H1 (cell line): Measurements from ENCODE around the gene ZFYVE1. TPM values are rescaled to one million over a fixed set of nuclear protein-coding genes. Genes with fewer than 3 reads are reported as not detected.

Source experiments
- CTCF ChIA-PET: fragments of 300-600 bp; sonication (Branson Sonifier 250); formaldehyde crosslinking; loops from one replicate; lab custom pipeline; 2021; ENCODE audit not compliant: partially characterized antibody; lab: Charles Lee
- POLR2A ChIA-PET: fragments of 300-600 bp; sonication (Branson Sonifier 250); formaldehyde crosslinking; loops from one replicate; lab custom pipeline; 2021; ENCODE audit warnings: inconsistent platforms; ENCODE audit not compliant: partially characterized antibody; lab: Charles Lee
- DNase-seq, 2 experiments: peaks; one replicate each; pipeline versions ENCODE4 v3.0.0 to v3.0.0-alpha.2; 2010 to 2022; ENCODE audit warnings: low spot score in 2 of 2, low read depth in 1 of 2, mixed read lengths in 1 of 2
- FAIRE-seq: peaks from 2 replicates; lab custom pipeline; 2011; peaks lifted over from hg19 to GRCh38; lab: Jason Lieb, UNC
- H2AFZ ChIP-seq: 2 replicates; pipeline ENCODE4 v1.8.1; 2012; ENCODE audit warnings: low read length, inconsistent platforms
- H2AK5ac ChIP-seq: 2 replicates; pipeline ENCODE4 v1.6.1; 2013; ENCODE audit warnings: low read depth, low read length
- H2BK120ac ChIP-seq: replicated peaks from 2 replicates; pipeline ENCODE3; 2013; ENCODE audit warnings: low read depth, low read length, inconsistent platforms
- H2BK12ac ChIP-seq: 2 replicates; pipeline ENCODE4 v1.6.1; 2013; ENCODE audit warnings: low read depth, low read length
- H2BK15ac ChIP-seq: 2 replicates; pipeline ENCODE4 v1.6.1; 2013; ENCODE audit warnings: low read length
- H2BK20ac ChIP-seq: 2 replicates; pipeline ENCODE4 v1.6.1; 2013; ENCODE audit warnings: low read length
- H2BK5ac ChIP-seq: 2 replicates; pipeline ENCODE4 v1.6.1; 2013; ENCODE audit warnings: low read depth, low read length
- H3K14ac ChIP-seq: 2 replicates; pipeline ENCODE4 v1.6.1; 2013; ENCODE audit warnings: inconsistent platforms; ENCODE audit not compliant: insufficient read length
- H3K18ac ChIP-seq: 2 replicates; pipeline ENCODE4 v1.6.1; 2013; ENCODE audit warnings: low read length; ENCODE audit errors: extremely low read depth
- H3K23ac ChIP-seq: 2 replicates; pipeline ENCODE4 v1.6.1; 2013; ENCODE audit warnings: inconsistent platforms; ENCODE audit not compliant: insufficient read length
- H3K23me2 ChIP-seq: 2 replicates; pipeline ENCODE4 v1.6.1; 2013; ENCODE audit warnings: low read depth, low read length
- H3K27ac ChIP-seq: 2 replicates; pipeline ENCODE4 v1.6.1; 2011; ENCODE audit warnings: low read depth, low read length, inconsistent platforms
- H3K27me3 ChIP-seq, 4 experiments: replicated peaks in 1 of 4; 1 replicate in 1 of 4; 2 replicates in 3 of 4; pipeline versions ENCODE4 v1.6.1 to v1.8.1; 2011 to 2013; ENCODE audit warnings: low read length in 3 of 4, mild to moderate bottlenecking in 3 of 4, inconsistent platforms in 2 of 4, mixed read lengths in 2 of 4, moderate library complexity in 1 of 4; ENCODE audit not compliant: control insufficient read depth in 3 of 4, insufficient read depth in 3 of 4; ENCODE audit errors: extremely low read depth in 1 of 4
- H3K36me3 ChIP-seq, 4 experiments: 2 replicates each; pipeline versions ENCODE4 v1.6.1 to v1.8.1; 2011 to 2013; ENCODE audit warnings: mild to moderate bottlenecking in 4 of 4, low read length in 3 of 4, moderate library complexity in 2 of 4, control low read depth in 1 of 4, inconsistent platforms in 1 of 4; ENCODE audit not compliant: insufficient read depth in 4 of 4, control insufficient read depth in 2 of 4
- H3K4ac ChIP-seq: replicated peaks from 2 replicates; pipeline ENCODE3; 2013; ENCODE audit warnings: low read length, low read depth, mixed read lengths, inconsistent platforms; ENCODE audit not compliant: insufficient read length
- H3K4me1 ChIP-seq, 4 experiments: replicated peaks in 1 of 4; 1 replicate in 1 of 4; 2 replicates in 3 of 4; pipeline versions ENCODE4 v1.6.1 to v1.8.1; 2011 to 2013; ENCODE audit warnings: low read length in 3 of 4, inconsistent platforms in 2 of 4, mixed read lengths in 1 of 4; ENCODE audit not compliant: insufficient read depth in 4 of 4, control insufficient read depth in 3 of 4
- H3K4me2 ChIP-seq, 2 experiments: 2 replicates each; pipeline versions ENCODE4 v1.6.1 to v1.8.1; 2011 to 2013; ENCODE audit warnings: low read depth in 2 of 2, low read length in 2 of 2, control low read depth in 1 of 2, inconsistent platforms in 1 of 2, mild to moderate bottlenecking in 1 of 2; ENCODE audit not compliant: insufficient read depth in 1 of 2
- H3K4me3 ChIP-seq, 4 experiments: fragments of 200-600, 300-600 bp in 1 of 4; sonication (generic), shearing (Covaris generic), sonication (Bioruptor Twin) in 1 of 4; 2 replicates each; pipeline versions ENCODE4 v1.5.1 to v1.8.1; 2011 to 2016; ENCODE audit warnings: low read length in 4 of 4, low read depth in 3 of 4, control low read depth in 2 of 4, inconsistent platforms in 2 of 4, mild to moderate bottlenecking in 2 of 4, mixed read lengths in 1 of 4, moderate library complexity in 1 of 4; ENCODE audit not compliant: insufficient read depth in 2 of 4; ENCODE audit errors: extremely low read depth in 1 of 4
- H3K56ac ChIP-seq: replicated peaks from 2 replicates; pipeline ENCODE3; 2013; ENCODE audit warnings: low read depth, mild to moderate bottlenecking, mixed read lengths, low read length, inconsistent platforms; ENCODE audit not compliant: insufficient read length
- H3K79me1 ChIP-seq: 2 replicates; pipeline ENCODE4 v1.6.1; 2013; ENCODE audit warnings: low read depth, low read length, control low read depth
- H3K79me2 ChIP-seq, 2 experiments: 2 replicates each; pipeline versions ENCODE4 v1.6.1 to v1.8.1; 2012 to 2013; ENCODE audit warnings: low read length in 2 of 2, mild to moderate bottlenecking in 2 of 2, inconsistent platforms in 1 of 2; ENCODE audit not compliant: insufficient read depth in 2 of 2, control insufficient read depth in 1 of 2
- H3K9ac ChIP-seq, 4 experiments: replicated peaks in 1 of 4; 1 replicate in 1 of 4; 2 replicates in 3 of 4; pipeline versions ENCODE4 v1.6.1 to v1.8.1; 2011 to 2013; ENCODE audit warnings: low read depth in 3 of 4, low read length in 3 of 4, control low read depth in 2 of 4, mild to moderate bottlenecking in 2 of 4, moderate library complexity in 2 of 4, inconsistent platforms in 1 of 4; ENCODE audit errors: extremely low read depth in 1 of 4
- H3K9me3 ChIP-seq, 2 experiments: 2 replicates each; pipeline versions ENCODE4 v1.6.1 to v1.8.1; 2012 to 2013; ENCODE audit warnings: mild to moderate bottlenecking in 2 of 2, moderate library complexity in 2 of 2, control low read depth in 1 of 2, inconsistent platforms in 1 of 2, low read depth in 1 of 2, low read length in 1 of 2, mixed read lengths in 1 of 2; ENCODE audit not compliant: insufficient read depth in 2 of 2
- H4K20me1 ChIP-seq, 2 experiments: replicated peaks in 1 of 2; 2 replicates each; pipeline versions ENCODE3 to v1.8.1; 2011 to 2013; ENCODE audit warnings: inconsistent platforms in 2 of 2, low read length in 2 of 2, mild to moderate bottlenecking in 1 of 2; ENCODE audit not compliant: insufficient read depth in 2 of 2, control insufficient read depth in 1 of 2
- H4K5ac ChIP-seq: 2 replicates; pipeline ENCODE4 v1.6.1; 2013; ENCODE audit warnings: low read length, low read depth, mixed read lengths, inconsistent platforms; ENCODE audit not compliant: insufficient read length
- H4K8ac ChIP-seq: 2 replicates; pipeline ENCODE4 v1.8.0; 2013; ENCODE audit warnings: mild to moderate bottlenecking, moderate library complexity, low read length, inconsistent platforms; ENCODE audit not compliant: insufficient read depth; ENCODE audit errors: extremely low read depth
- H4K91ac ChIP-seq: replicated peaks from 2 replicates; pipeline ENCODE3; 2013; ENCODE audit warnings: low read length, mixed read lengths, inconsistent platforms; ENCODE audit not compliant: insufficient read length
- BACH1 ChIP-seq: IDR thresholded peaks from 2 replicates; pipeline ENCODE4 v1.6.1; 2012; ENCODE audit warnings: low read length, improper control_type of control experiment
- CBX8 ChIP-seq: fragments of 300-800, 300-1000 bp; sonication (generic); IDR thresholded peaks from 2 replicates; pipeline ENCODE4 v1.7.1; 2016; ENCODE audit warnings: low read depth, low read length, borderline replicate concordance
- CHD1 ChIP-seq: IDR thresholded peaks from 2 replicates; pipeline ENCODE4 v1.6.1; 2012; ENCODE audit warnings: low read depth, low read length, improper control_type of control experiment
- EP300 ChIP-seq, 2 experiments: IDR thresholded peaks; 1 replicate in 1 of 2; 2 replicates in 1 of 2; pipeline ENCODE4 v1.6.1; 2011 to 2012; ENCODE audit warnings: low read depth in 2 of 2, low read length in 2 of 2, mild to moderate bottlenecking in 2 of 2, borderline replicate concordance in 1 of 2, inconsistent platforms in 1 of 2, moderate library complexity in 1 of 2
- HDAC2 ChIP-seq, 2 experiments: fragments of 300-600 bp in 1 of 2; sonication (generic) in 1 of 2; IDR thresholded peaks; 2 replicates each; pipeline ENCODE4 v1.6.1; 2011 to 2012; ENCODE audit warnings: low read depth in 2 of 2, low read length in 2 of 2, mild to moderate bottlenecking in 2 of 2, moderate library complexity in 2 of 2, borderline replicate concordance in 1 of 2, inconsistent platforms in 1 of 2
- MAFK ChIP-seq: IDR thresholded peaks from 2 replicates; pipeline ENCODE4 v1.6.1; 2012; ENCODE audit warnings: low read depth, mild to moderate bottlenecking, improper control_type of control experiment, low read length
- NRF1 ChIP-seq: IDR thresholded peaks from 2 replicates; pipeline ENCODE4 v1.6.1; 2011; ENCODE audit warnings: mild to moderate bottlenecking, low read depth, low read length, improper control_type of control experiment
- SP4 ChIP-seq: IDR thresholded peaks from 2 replicates; pipeline ENCODE4 v1.6.1; 2012; ENCODE audit warnings: low read length, inconsistent platforms
- TAF1 ChIP-seq: IDR thresholded peaks from 2 replicates; pipeline ENCODE4 v1.6.1; 2011; ENCODE audit warnings: mild to moderate bottlenecking, low read depth, low read length
- TCF12 ChIP-seq: IDR thresholded peaks from 2 replicates; pipeline ENCODE4 v1.6.1; 2011; ENCODE audit warnings: low read depth, mild to moderate bottlenecking, low read length
- TEAD4 ChIP-seq: IDR thresholded peaks from 2 replicates; pipeline ENCODE4 v1.6.1; 2012; ENCODE audit warnings: low read depth, low read length, inconsistent platforms, mixed read lengths
- USF2 ChIP-seq: IDR thresholded peaks from 2 replicates; pipeline ENCODE4 v1.6.1; 2011; ENCODE audit warnings: low read length, improper control_type of control experiment
- YY1 ChIP-seq: IDR thresholded peaks from 2 replicates; pipeline ENCODE4 v1.6.1; 2011; ENCODE audit warnings: low read depth, mild to moderate bottlenecking, low read length
- WGBS, 2 experiments: shearing (Covaris generic) in 1 of 2; methylation state at CpG; one replicate each; pipeline versions ENCODE4 v1.1.6 to v1.1.7; 2013 to 2015; ENCODE audit warnings: low lambda C conversion rate in 2 of 2, mixed read lengths in 2 of 2, inconsistent platforms in 1 of 2, low coverage in 1 of 2, missing lambda C conversion rate in 1 of 2; ENCODE audit not compliant: insufficient replicate concordance in 2 of 2, insufficient coverage in 1 of 2, insufficient read length in 1 of 2; ENCODE audit errors: extremely low coverage in 1 of 2, missing lambda C conversion rate in 1 of 2; 5-methylcytosine and 5-hydroxymethylcytosine counted together
- polyA plus RNA-seq, 7 experiments: library from polyadenylated mRNA; depleted of rRNA in 3 of 7; stranded (reverse) in 5 of 7; unstranded in 2 of 7; fragments of >200 nt in 5 of 7; fragments of 200-250 nt in 2 of 7; gene quantifications; 1 replicate in 5 of 7; 2 replicates in 1 of 7; 4 replicates in 1 of 7; pipeline versions ENCODE4 v1.2.1 to v1.2.3, GENCODE V29; 2011 to 2013; ENCODE audit warnings: missing spikeins in 2 of 7, mixed read lengths in 2 of 7
- total RNA-seq: library from RNA; stranded (reverse); fragmentation: NEBNext Ultra II Directional; extraction: Animal tissue kit (Norgen Biotek cat#: 25700); gene quantifications from 2 replicates; pipeline ENCODE4 v1.2.1, GENCODE V29; 2021

ZFYVE1 gene
- total and polyA plus RNA-seq, 2 of the 8 experiments (the other 6 are each of a cell fraction or from before 2014, with no cell fraction given), result 9.8 to 12.5 TPM

- Histone ChIP-seq H3K23me2 (no peaks in the 10 kb centered on the region), H2BK5ac (no peak overlapping the region), H2BK20ac (no peak overlapping the region), H3K79me2 (peaks cover 0 to 7% of the 10 kb centered on the region in 2 experiments; a peak in 3 of 4 replicates), H3K56ac (no peak overlapping the region), H4K5ac (peak overlapping the region; percentile 5), H3K9me3 (no peaks in the 10 kb centered on the region), H2BK15ac (no peak overlapping the region), H3K4ac (no peak overlapping the region), H2AFZ (peak overlapping the region; percentile 82; the same call in 1 of the 2 replicates), H2AK5ac (no peak overlapping the region), H4K91ac (no peak overlapping the region), H3K27me3 (no peaks in the 10 kb centered on the region), H3K18ac (no peak overlapping the region), H2BK120ac (no peak overlapping the region), H3K4me2 (peak overlapping the region; percentile 44 to 68), H2BK12ac (no peak overlapping the region), H3K9ac (peak overlapping the region in 1 of 4 experiments; percentile 9; a peak in 1 of 7 replicates), H3K23ac (no peak overlapping the region), H3K4me1 (no peaks in the 10 kb centered on the region; a peak in 1 of 7 replicates), H3K14ac (no peak overlapping the region), H3K4me3 (peak overlapping the region in 3 of 4 experiments; percentile 10 to 81 (median 26); a peak in 4 of 8 replicates), H3K79me1 (no peaks in the 10 kb centered on the region), H3K27ac (peak overlapping the region; percentile 20; the same call in 1 of the 2 replicates), H4K20me1 (no peaks in the 10 kb centered on the region), H3K36me3 (peaks cover 0 to 12% (median 6%) of the 10 kb centered on the region in 4 experiments; a peak in 4 of 8 replicates), H4K8ac (no peak overlapping the region)
- 56% methylated on average over 3 of the region's 3 CpGs; no CpG with 5 or more reads in 1 of the 2 experiments for WGBS, 2 experiments
- CTCF ChIA-PET, result interaction anchor here (0.8 to 2.4 kb wide), 4 partner anchors 9 to 31 kb away, joined by 3 to 6 read pairs (median 4); partner anchors contain the start of gene RBM25
- TF ChIP-seq TAF1, result no peak
- TF ChIP-seq BACH1, result no peak
- no peak for TF ChIP-seq SP4
- TF ChIP-seq CHD1, result no peak
- no peak for TF ChIP-seq YY1
- no peak for TF ChIP-seq HDAC2 (IDR thresholded peaks at IDR 0.05; ENCODE audit: borderline replicate concordance in 1 of 2, low read depth in 2 of 2, low read length in 2 of 2)
- TF ChIP-seq USF2, result no peak
- no peak for TF ChIP-seq CBX8
- TF ChIP-seq EP300 (IDR thresholded peaks at IDR 0.05; ENCODE audit: borderline replicate concordance in 1 of 2, low read depth in 2 of 2, low read length in 2 of 2), result no peak
- no peak for TF ChIP-seq TCF12
- no peak for TF ChIP-seq NRF1
- no peak for TF ChIP-seq MAFK
- TF ChIP-seq TEAD4, result no peak
- FAIRE-seq (no peak), DNase-seq (no peak)
- POLR2A ChIA-PET, result interaction anchor here (0.9 to 1.9 kb wide), 13 partner anchors 11 to 109 kb away, joined by 3 to 34 read pairs (median 3); partner anchors contain the start of genes PSEN1 and RBM25
These were observed 640 bp upstream of the ZFYVE1 start for GRCh38 chr14:73027546-73027945.
